Parathyroid adenoma (tissue), 2 donors: ENCODE results near the gene PIK3R1.
A peak's percentile ranks its signal among the peaks of the same experiment; 100 is the strongest.

Source experiments
- H2AFZ ChIP-seq: fragments of 300-600 bp; sonication (generic); one replicate; pipeline ENCODE4 v1.7.0; 2017; ENCODE audit warnings: antibody characterized with exemption, mild to moderate bottlenecking
- H3K27ac ChIP-seq: fragments of 300-600 bp; sonication (generic); one replicate; pipeline ENCODE4 v1.7.0; 2017
- H3K27me3 ChIP-seq: fragments of 300-600 bp; sonication (generic); one replicate; pipeline ENCODE4 v1.7.0; 2017; ENCODE audit warnings: low read length; ENCODE audit not compliant: control insufficient read depth, insufficient read depth
- H3K36me3 ChIP-seq: fragments of 300-600 bp; sonication (generic); one replicate; pipeline ENCODE4 v1.7.0; 2017; ENCODE audit warnings: low read length; ENCODE audit not compliant: control insufficient read depth, insufficient read depth
- H3K4me1 ChIP-seq: fragments of 300-600 bp; sonication (generic); one replicate; pipeline ENCODE4 v1.7.0; 2017; ENCODE audit warnings: control low read depth
- H3K4me2 ChIP-seq: fragments of 300-600 bp; sonication (generic); one replicate; pipeline ENCODE4 v1.7.0; 2017; ENCODE audit warnings: low read length
- H3K4me3 ChIP-seq: fragments of 300-600 bp; sonication (generic); one replicate; pipeline ENCODE4 v1.7.0; 2017; ENCODE audit warnings: low read depth, low read length
- H3K79me2 ChIP-seq: fragments of 300-600 bp; sonication (generic); one replicate; pipeline ENCODE4 v1.7.0; 2017; ENCODE audit warnings: control low read depth
- H3K9ac ChIP-seq: fragments of 300-600 bp; sonication (generic); one replicate; pipeline ENCODE4 v1.7.0; 2017; ENCODE audit warnings: mild to moderate bottlenecking
- H3K9me3 ChIP-seq: fragments of 300-600 bp; sonication (generic); one replicate; pipeline ENCODE4 v1.7.0; 2017; ENCODE audit warnings: low read length; ENCODE audit not compliant: control insufficient read depth
- TF ChIP-seq, protein P1 (sequence below): fragments of 300-600 bp; sonication (generic); IDR thresholded peaks from one replicate; pipeline ENCODE4 v1.7.0; 2017; ENCODE audit warnings: antibody characterized with exemption, mild to moderate bottlenecking
- donor health status: primary hyperparathyroidism.

PIK3R1 gene

DNA sequence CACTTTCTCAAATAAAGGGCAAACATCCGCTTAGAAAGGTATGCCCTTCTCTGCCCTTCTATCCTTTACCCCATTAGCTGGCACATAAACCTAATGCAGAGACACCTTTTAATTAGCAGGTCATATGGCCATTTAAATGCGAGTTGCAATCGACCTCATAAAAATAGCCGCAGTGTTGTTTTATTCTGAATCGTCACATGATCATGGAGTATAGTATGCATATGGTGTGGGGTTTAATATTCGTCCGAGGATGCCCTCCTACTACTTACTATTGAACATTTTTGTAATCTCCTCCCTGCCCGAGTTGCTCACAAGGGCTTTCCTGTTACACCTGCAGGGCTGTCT is 72.0 kb downstream of the PIK3R1 start:
- no peaks in the 10 kb centered on the region for H3K27me3 ChIP-seq
- peaks cover 13% of the 10 kb centered on the region for H3K79me2 ChIP-seq
- H3K9me3 ChIP-seq: no peaks in the 10 kb centered on the region
- H3K27ac ChIP-seq: peak overlapping the region; percentile 94
- H3K4me1 ChIP-seq: peaks cover 23% of the 10 kb centered on the region
- H3K36me3 ChIP-seq: no peaks in the 10 kb centered on the region
- H2AFZ ChIP-seq: peak overlapping the region; percentile 45
- TF ChIP-seq, protein P1, sequence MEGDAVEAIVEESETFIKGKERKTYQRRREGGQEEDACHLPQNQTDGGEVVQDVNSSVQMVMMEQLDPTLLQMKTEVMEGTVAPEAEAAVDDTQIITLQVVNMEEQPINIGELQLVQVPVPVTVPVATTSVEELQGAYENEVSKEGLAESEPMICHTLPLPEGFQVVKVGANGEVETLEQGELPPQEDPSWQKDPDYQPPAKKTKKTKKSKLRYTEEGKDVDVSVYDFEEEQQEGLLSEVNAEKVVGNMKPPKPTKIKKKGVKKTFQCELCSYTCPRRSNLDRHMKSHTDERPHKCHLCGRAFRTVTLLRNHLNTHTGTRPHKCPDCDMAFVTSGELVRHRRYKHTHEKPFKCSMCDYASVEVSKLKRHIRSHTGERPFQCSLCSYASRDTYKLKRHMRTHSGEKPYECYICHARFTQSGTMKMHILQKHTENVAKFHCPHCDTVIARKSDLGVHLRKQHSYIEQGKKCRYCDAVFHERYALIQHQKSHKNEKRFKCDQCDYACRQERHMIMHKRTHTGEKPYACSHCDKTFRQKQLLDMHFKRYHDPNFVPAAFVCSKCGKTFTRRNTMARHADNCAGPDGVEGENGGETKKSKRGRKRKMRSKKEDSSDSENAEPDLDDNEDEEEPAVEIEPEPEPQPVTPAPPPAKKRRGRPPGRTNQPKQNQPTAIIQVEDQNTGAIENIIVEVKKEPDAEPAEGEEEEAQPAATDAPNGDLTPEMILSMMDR: no peak
- H3K4me2 ChIP-seq: peak overlapping the region; percentile 89
- H3K4me3 ChIP-seq: peak overlapping the region; percentile 93
- H3K9ac ChIP-seq: peak overlapping the region; percentile 4

DNA sequence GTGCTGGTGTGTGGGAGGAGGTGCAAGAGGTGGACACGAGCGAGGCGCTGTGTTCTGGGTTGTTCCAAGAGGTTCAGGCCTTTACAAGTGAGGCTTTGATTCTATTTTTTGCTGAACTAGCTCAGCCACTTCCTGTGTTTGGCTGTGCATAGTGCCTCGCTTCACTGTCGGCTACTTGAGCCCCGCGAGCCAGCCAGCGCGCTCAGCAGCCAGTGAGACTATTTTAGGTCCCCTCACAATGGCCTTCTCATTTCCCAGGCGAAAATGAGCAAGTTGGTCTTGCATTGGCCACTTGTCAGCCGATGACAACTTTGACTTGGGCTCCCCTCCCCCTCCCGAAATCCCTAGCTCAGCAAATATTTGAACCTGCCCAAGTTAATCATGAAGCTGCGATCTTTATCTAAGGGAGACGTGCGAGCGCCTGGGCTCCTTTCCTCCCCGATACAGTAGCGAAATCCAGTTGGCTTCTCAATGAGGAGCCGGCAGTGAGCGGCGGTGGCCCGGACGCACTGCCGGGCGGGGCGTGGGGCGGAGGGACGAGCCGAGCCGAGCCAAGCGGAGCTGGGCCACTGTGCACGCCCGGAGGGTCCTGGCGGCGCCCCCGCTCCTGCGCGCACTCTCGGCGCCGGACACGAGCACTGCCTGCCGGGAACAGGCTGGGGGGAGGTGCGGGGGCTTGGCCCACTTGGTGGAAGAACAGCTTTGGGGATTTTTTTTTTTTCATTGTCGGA is 72.6 kb downstream of the PIK3R1 start:
- H2AFZ ChIP-seq: peak overlapping the region; percentile 45
- peak overlapping the region; percentile 93 for H3K4me3 ChIP-seq
- peak overlapping the region; percentile 94 for H3K27ac ChIP-seq
- H3K9ac ChIP-seq: peak overlapping the region; percentile 68
- peaks cover 25% of the 10 kb centered on the region for H3K4me1 ChIP-seq
- H3K79me2 ChIP-seq: peaks cover 14% of the 10 kb centered on the region
- no peaks in the 10 kb centered on the region for H3K9me3 ChIP-seq
- peak overlapping the region; percentile 89 for H3K4me2 ChIP-seq
- TF ChIP-seq, protein P1: no peak
- no peaks in the 10 kb centered on the region for H3K36me3 ChIP-seq
- H3K27me3 ChIP-seq: no peaks in the 10 kb centered on the region

DNA sequence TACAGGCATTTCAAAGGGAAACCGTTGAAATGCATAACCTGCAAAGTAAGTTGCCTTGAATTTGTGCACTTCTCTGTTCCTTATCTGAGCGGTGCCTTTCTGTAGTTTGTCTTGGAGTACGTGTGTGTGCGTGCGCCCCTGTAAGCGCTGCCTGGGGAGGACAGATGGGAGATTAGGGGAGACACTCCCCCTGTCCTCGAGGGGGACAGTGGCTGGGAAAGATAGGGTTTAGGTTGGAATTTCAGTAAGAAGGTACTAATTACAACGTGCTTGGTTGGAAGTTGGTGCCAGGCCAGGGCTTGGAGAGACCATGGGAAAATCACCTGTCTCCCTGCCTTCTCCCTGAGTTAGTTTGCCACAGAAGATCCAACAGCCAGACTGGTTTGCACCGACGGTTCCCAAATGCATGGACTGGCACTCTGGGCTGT is 73.2 kb downstream of the PIK3R1 start:
- peak overlapping the region; percentile 45 for H2AFZ ChIP-seq
- TF ChIP-seq, protein P1: no peak
- peak overlapping the region; percentile 94 for H3K27ac ChIP-seq
- H3K4me1 ChIP-seq: peaks cover 25% of the 10 kb centered on the region
- H3K9me3 ChIP-seq: no peaks in the 10 kb centered on the region
- peaks cover 16% of the 10 kb centered on the region for H3K79me2 ChIP-seq
- H3K36me3 ChIP-seq: no peaks in the 10 kb centered on the region
- no peaks in the 10 kb centered on the region for H3K27me3 ChIP-seq
- peak overlapping the region; percentile 68 for H3K9ac ChIP-seq
- H3K4me2 ChIP-seq: peak overlapping the region; percentile 89
- peak overlapping the region; percentile 93 for H3K4me3 ChIP-seq

DNA sequence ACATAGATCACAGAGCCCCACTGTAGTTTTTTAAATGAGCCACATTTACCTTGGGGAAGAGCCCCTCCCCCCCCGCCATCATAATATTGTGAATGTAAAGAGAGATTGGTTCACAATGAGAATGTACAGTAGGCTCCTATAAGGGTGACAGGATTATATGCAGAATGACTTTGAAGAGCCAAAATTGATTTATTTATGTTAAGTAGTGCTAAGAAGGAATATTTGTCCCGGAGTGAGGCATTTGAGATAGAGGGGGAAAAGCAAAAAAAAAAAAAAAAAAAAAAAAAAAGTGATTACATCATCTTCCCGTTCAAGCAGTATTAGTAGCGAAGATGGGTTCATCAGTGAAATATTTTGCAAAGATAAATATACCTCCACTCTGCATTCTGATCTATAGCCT is 73.9 kb downstream of the PIK3R1 start:
- H3K4me2 ChIP-seq: peak overlapping the region; percentile 89
- peak overlapping the region; percentile 94 for H3K27ac ChIP-seq
- TF ChIP-seq, protein P1: no peak
- H3K9me3 ChIP-seq: no peaks in the 10 kb centered on the region
- peaks cover 16% of the 10 kb centered on the region for H3K79me2 ChIP-seq
- H2AFZ ChIP-seq: no peak overlapping the region
- no peaks in the 10 kb centered on the region for H3K27me3 ChIP-seq
- peaks cover 25% of the 10 kb centered on the region for H3K4me1 ChIP-seq
- H3K36me3 ChIP-seq: no peaks in the 10 kb centered on the region
- H3K9ac ChIP-seq: peak overlapping the region; percentile 68
- H3K4me3 ChIP-seq: peak overlapping the region; percentile 93

DNA sequence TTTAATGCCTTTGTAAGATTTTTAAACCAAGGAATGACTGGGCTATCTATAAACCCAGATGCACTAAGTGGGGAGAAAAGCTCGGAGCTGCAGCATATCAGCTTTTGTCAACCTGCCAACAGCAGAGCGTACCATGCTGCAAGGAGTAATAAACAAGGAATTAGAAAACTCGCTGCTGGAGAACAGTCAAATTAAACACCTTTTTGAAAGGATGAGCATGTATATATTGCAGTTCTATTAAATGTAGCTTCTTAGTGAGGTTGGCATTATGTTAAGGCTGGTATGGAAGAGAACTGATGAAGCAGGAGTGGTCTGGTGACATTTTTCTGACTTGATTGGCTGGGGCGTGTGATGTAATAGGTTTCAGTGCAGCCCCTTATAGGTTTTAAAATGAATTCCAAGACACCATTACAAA is 74.7 kb downstream of the PIK3R1 start:
- Histone ChIP-seq H3K36me3 (no peaks in the 10 kb centered on the region), H2AFZ (no peak overlapping the region), H3K4me1 (peaks cover 25% of the 10 kb centered on the region), H3K4me2 (peak overlapping the region; percentile 89), H3K9ac (peak overlapping the region; percentile 21), H3K4me3 (peak overlapping the region; percentile 93), H3K9me3 (no peaks in the 10 kb centered on the region), H3K27me3 (no peaks in the 10 kb centered on the region), H3K27ac (peak overlapping the region; percentile 94), H3K79me2 (peaks cover 16% of the 10 kb centered on the region)
- TF ChIP-seq, protein P1: no peak
